Caco-2 (cell line): ENCODE measurements around the gene LRRC28. TPM values are rescaled to one million over a fixed set of nuclear protein-coding genes. Genes with fewer than 3 reads are reported as not detected.

Experiments
- BruUV-seq: library from RNA; stranded (reverse); fragments of 400-500 nt; replicated peaks from 2 replicates; lab custom pipeline; 2021; lab: Mats Ljungman, UMichigan
- CTCF ChIA-PET: fragments of 300-600 bp; sonication (Branson Sonifier 250); formaldehyde crosslinking; loops from one replicate; lab custom pipeline; 2022; ENCODE audit warnings: antibody characterized with exemption; lab: Charles Lee
- POLR2A ChIA-PET: fragments of 300-600 bp; sonication (Branson Sonifier 250); formaldehyde crosslinking; loops from one replicate; lab custom pipeline; 2022; ENCODE audit warnings: antibody characterized with exemption; lab: Charles Lee
- DNase-seq, 2 experiments: peaks; one replicate each; pipeline versions ENCODE4 v3.0.0 to v3.0.0-alpha.2; 2020 to 2022
- H3K27me3 ChIP-seq: replicated peaks from 2 replicates; pipeline ENCODE4 v1.6.0; 2011; ENCODE audit warnings: low read length; ENCODE audit not compliant: control insufficient read depth, insufficient read depth
- H3K36me3 ChIP-seq: 2 replicates; pipeline ENCODE4 v1.5.1; 2011; ENCODE audit warnings: low read length; ENCODE audit not compliant: control insufficient read depth, insufficient read depth
- H3K4me1 ChIP-seq: fragments of 250-450 bp; sonication (Bioruptor Pico); 2 replicates; pipeline ENCODE4 v1.5.1; 2020; ENCODE audit warnings: mild to moderate bottlenecking
- H3K4me3 ChIP-seq: 2 replicates; pipeline ENCODE4 v1.5.1; 2011; ENCODE audit warnings: low read depth, mild to moderate bottlenecking, control low read depth, low read length
- H3K9me3 ChIP-seq: fragments of 250-450 bp; sonication (Bioruptor Pico); 2 replicates; pipeline ENCODE4 v1.5.1; 2020; ENCODE audit warnings: mild to moderate bottlenecking, moderate library complexity
- H3K27ac Mint-ChIP-seq: one replicate; pipeline ENCODE4 v1.8.0; 2022; ENCODE audit warnings: mixed read lengths; ENCODE audit not compliant: unreplicated experiment
- H3K27me3 Mint-ChIP-seq: one replicate; pipeline ENCODE4 v1.8.0; 2022; ENCODE audit warnings: mixed read lengths; ENCODE audit not compliant: insufficient read depth, unreplicated experiment
- H3K36me3 Mint-ChIP-seq: one replicate; pipeline ENCODE4 v1.8.0; 2022; ENCODE audit warnings: mild to moderate bottlenecking, mixed read lengths; ENCODE audit not compliant: insufficient read depth, unreplicated experiment
- H3K4me1 Mint-ChIP-seq: one replicate; pipeline ENCODE4 v1.8.0; 2022; ENCODE audit warnings: low read depth, mixed read lengths; ENCODE audit not compliant: unreplicated experiment
- H3K4me3 Mint-ChIP-seq: one replicate; pipeline ENCODE4 v1.8.0; 2022; ENCODE audit warnings: mild to moderate bottlenecking, moderate library complexity, mixed read lengths; ENCODE audit not compliant: unreplicated experiment
- H3K9me3 Mint-ChIP-seq: one replicate; pipeline ENCODE4 v1.8.0; 2022; ENCODE audit warnings: mixed read lengths; ENCODE audit not compliant: unreplicated experiment
- intact Hi-C: fragments of 100-400 bp; cut with micrococcal nuclease; formaldehyde crosslinking; loops from one replicate; pipeline ENCODE4 v1.10.0; 2022; ENCODE audit not compliant: unreplicated experiment
- total RNA-seq: library from RNA; stranded (reverse); gene quantifications from 2 replicates; pipeline ENCODE4 v1.2.3, GENCODE V29; 2022
- TF ChIP-seq, protein P1 (sequence below), 2 experiments: fragments of 200-600 bp in 1 of 2; IDR thresholded peaks; 1 replicate in 1 of 2; 2 replicates in 1 of 2; pipeline versions ENCODE4 v1.5.1 to v1.8.0; 2011 to 2022; ENCODE audit warnings: antibody characterized with exemption in 1 of 2, control low read depth in 1 of 2, inconsistent platforms in 1 of 2, low read depth in 1 of 2, low read length in 1 of 2, mild to moderate bottlenecking in 1 of 2, moderate library complexity in 1 of 2; ENCODE audit not compliant: insufficient read depth in 1 of 2, severe bottlenecking in 1 of 2, unreplicated experiment in 1 of 2

Gene LRRC28
- total RNA-seq, 1 experiment from 2014 or later = 17.8 TPM

DNA sequence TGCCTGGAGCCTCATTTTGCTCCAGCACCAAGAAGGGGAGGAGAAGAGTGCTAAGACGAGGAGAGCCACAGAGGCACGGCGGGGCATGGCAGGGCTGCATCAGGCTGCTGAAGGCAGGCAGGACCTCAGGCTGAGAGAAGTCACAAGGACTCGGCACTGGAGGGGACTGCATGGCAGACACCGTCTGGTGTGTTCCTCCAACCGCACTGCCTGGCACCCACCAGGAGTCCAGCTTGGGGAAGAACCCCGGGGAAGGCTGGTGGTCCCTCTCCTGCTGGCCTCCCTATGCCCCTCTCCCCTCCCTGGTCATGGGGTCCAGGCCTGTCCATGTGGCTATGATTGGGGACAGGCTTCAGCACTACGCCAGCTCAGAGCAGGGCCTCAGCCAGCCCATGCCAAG is 161.3 kb downstream of the LRRC28 start:
- Mint-ChIP-seq H3K4me1 (no peaks in the 10 kb centered on the region), H3K9me3 (no peaks in the 10 kb centered on the region), H3K27me3 (no peaks in the 10 kb centered on the region), H3K27ac (no peak overlapping the region), H3K4me3 (no peak overlapping the region), H3K36me3 (no peaks in the 10 kb centered on the region)
- no peaks in the 10 kb centered on the region for H3K4me1 ChIP-seq
- BruUV-seq = no TSS peak
- ChIA-PET POLR2A (no interaction called here), CTCF (no interaction called here)
- H3K36me3 ChIP-seq = no peaks in the 10 kb centered on the region
- H3K9me3 ChIP-seq = no peaks in the 10 kb centered on the region
- H3K4me3 ChIP-seq = no peak overlapping the region
- no peaks in the 10 kb centered on the region for H3K27me3 ChIP-seq
- DNase-seq = no peak
- intact Hi-C loops = no loop called here
- TF ChIP-seq, protein P1, sequence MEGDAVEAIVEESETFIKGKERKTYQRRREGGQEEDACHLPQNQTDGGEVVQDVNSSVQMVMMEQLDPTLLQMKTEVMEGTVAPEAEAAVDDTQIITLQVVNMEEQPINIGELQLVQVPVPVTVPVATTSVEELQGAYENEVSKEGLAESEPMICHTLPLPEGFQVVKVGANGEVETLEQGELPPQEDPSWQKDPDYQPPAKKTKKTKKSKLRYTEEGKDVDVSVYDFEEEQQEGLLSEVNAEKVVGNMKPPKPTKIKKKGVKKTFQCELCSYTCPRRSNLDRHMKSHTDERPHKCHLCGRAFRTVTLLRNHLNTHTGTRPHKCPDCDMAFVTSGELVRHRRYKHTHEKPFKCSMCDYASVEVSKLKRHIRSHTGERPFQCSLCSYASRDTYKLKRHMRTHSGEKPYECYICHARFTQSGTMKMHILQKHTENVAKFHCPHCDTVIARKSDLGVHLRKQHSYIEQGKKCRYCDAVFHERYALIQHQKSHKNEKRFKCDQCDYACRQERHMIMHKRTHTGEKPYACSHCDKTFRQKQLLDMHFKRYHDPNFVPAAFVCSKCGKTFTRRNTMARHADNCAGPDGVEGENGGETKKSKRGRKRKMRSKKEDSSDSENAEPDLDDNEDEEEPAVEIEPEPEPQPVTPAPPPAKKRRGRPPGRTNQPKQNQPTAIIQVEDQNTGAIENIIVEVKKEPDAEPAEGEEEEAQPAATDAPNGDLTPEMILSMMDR (IDR thresholded peaks at IDR 0.05; ENCODE audit: insufficient read depth in 1 of 2, low read depth in 1 of 2, low read length in 1 of 2, severe bottlenecking in 1 of 2, unreplicated experiment in 1 of 2) = no peak

DNA sequence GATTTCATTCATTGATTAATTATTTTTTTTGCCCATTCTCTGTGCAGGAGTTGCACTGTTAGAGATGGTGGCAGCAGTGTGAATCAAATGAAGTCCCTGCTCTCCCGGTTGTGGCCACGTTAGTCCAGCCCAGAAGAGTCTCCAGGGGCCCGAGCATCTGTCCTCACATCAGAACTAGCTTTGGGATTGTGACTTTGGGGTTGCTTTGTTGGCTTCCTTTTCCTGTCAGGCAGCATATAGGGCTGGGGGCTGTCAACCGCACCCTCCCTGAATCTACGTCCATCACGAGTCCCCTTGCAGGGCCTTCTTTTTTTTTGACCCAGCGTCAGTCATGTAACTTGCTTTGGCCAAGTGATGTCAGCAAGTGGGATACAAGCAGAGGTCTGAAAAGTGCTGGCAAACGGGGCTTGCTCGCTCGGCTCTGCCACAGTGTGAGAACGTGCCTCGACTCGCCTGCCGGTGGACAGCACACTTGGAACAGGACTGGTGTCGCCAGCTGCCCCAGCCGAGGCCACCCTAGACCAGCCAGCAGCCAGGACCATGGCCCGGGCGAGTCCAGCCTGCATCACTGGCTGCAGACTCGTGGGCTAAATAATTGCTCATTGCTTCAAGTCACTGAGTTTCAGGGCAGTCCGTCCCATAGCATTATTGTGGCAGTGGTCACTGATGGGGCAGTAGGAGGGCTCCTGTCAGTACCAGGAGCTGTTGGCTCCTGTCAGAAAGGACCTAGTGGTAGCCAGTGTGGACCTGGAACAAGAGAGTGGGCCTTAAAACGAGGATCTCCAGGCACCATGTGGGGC is 162.9 kb downstream of the LRRC28 start:
- H3K27me3 ChIP-seq = no peaks in the 10 kb centered on the region
- no peaks in the 10 kb centered on the region for H3K9me3 ChIP-seq
- H3K27ac Mint-ChIP-seq = no peak overlapping the region
- no peaks in the 10 kb centered on the region for H3K27me3 Mint-ChIP-seq
- H3K36me3 Mint-ChIP-seq = no peaks in the 10 kb centered on the region
- no peaks in the 10 kb centered on the region for H3K36me3 ChIP-seq
- H3K4me1 ChIP-seq = no peaks in the 10 kb centered on the region
- ChIA-PET CTCF (no interaction called here), POLR2A (no interaction called here)
- BruUV-seq = no TSS peak
- DNase-seq = no peak
- H3K4me3 ChIP-seq = no peak overlapping the region
- intact Hi-C loops = no loop called here
- no peaks in the 10 kb centered on the region for H3K4me1 Mint-ChIP-seq
- TF ChIP-seq, protein P1 (IDR thresholded peaks at IDR 0.05; ENCODE audit: insufficient read depth in 1 of 2, low read depth in 1 of 2, low read length in 1 of 2, severe bottlenecking in 1 of 2, unreplicated experiment in 1 of 2) = no peak
- H3K9me3 Mint-ChIP-seq = no peaks in the 10 kb centered on the region
- no peak overlapping the region for H3K4me3 Mint-ChIP-seq

DNA sequence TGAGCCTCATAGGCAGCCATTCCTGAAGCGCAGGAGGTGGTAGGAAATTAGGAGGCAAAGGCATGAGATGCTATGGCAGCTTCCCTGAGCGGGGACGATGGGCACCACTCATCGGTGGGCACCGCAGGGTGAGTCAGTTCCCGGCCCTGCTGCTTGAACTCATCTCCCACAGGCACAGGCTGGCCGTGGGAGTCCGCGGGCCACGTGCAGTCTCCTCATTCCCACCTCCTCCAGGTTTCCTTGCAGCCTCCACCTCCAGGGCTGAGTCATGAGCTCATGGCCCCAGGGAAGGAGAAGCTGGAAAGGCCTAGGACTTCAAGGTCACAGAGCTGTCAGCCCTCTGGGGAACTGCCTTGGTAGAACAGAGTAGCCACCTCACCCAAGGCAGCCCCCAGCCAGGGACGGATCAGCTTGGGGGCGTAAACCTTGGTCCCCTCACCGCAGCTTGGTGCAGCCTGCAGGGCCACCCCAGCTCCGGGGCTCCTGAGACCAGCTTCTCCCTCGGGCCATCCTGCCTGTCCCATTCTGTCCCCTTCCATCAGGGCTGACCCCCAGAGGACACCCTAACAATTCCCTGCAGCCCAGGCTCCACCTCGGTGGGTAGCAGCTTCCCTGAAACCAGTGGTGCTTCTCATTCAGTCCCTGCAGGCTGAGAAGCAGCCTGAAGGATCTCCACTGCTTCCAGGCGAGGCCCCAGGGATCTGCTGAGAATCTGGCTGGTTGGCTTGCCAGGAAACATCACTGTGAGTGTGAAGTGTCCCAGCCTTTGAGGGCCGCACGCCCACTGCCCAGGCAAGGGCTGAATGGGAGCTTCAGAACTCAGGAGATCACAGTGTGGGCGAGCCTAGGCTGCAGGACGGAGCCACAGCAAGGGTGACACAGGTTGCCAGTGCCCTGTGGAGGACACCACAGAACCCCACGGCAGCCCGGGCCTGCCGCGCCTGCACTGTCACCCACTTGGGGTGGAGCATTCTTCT is 163.8 kb downstream of the LRRC28 start:
- BruUV-seq = no TSS peak
- CTCF ChIA-PET = no interaction called here
- Histone ChIP-seq H3K36me3 (no peaks in the 10 kb centered on the region), H3K4me3 (no peak overlapping the region), H3K9me3 (no peaks in the 10 kb centered on the region), H3K4me1 (no peaks in the 10 kb centered on the region), H3K27me3 (no peaks in the 10 kb centered on the region)
- no peaks in the 10 kb centered on the region for H3K27me3 Mint-ChIP-seq
- no peaks in the 10 kb centered on the region for H3K36me3 Mint-ChIP-seq
- no peak for DNase-seq
- H3K4me1 Mint-ChIP-seq = no peaks in the 10 kb centered on the region
- H3K4me3 Mint-ChIP-seq = no peak overlapping the region
- intact Hi-C loops = no loop called here
- TF ChIP-seq, protein P1 (IDR thresholded peaks at IDR 0.05; ENCODE audit: insufficient read depth in 1 of 2, low read depth in 1 of 2, low read length in 1 of 2, severe bottlenecking in 1 of 2, unreplicated experiment in 1 of 2) = no peak
- no peak overlapping the region for H3K27ac Mint-ChIP-seq
- no peaks in the 10 kb centered on the region for H3K9me3 Mint-ChIP-seq
- POLR2A ChIA-PET = no interaction called here
